ENCODE results near the gene G3BP2. TPM values are rescaled to one million over a fixed set of nuclear protein-coding genes. Genes with fewer than 3 reads are reported as not detected.

Gene G3BP2
- total and polyA plus RNA-seq, 12 donors: 10.6 to 119 (median 87.1) TPM

- no peak for ATAC-seq
- TF ChIP-seq CTCF (IDR thresholded peaks at IDR 0.05): no peak
- DNase-seq: no peak
- Histone ChIP-seq H3K4me3 (no peak overlapping the region), H3K27ac (no peak overlapping the region), H3K4me1 (peaks cover 0 to 9% (median 0%) of the 10 kb centered on the region in 9 donors), H3K36me3 (peaks cover 0 to 70% (median 37%) of the 10 kb centered on the region in 9 donors), H3K27me3 (no peaks in the 10 kb centered on the region), H3K9me3 (no peaks in the 10 kb centered on the region)
- whole genome bisulfite sequencing, 2 donors: 70 to 75% methylated on average over 3 of the region's 3 CpGs
- intact Hi-C loops (cut with DNase I): no loop called here
Observed at GRCh38 chr4:75643651-75644050, 29.6 kb downstream of the G3BP2 start.

DNA sequence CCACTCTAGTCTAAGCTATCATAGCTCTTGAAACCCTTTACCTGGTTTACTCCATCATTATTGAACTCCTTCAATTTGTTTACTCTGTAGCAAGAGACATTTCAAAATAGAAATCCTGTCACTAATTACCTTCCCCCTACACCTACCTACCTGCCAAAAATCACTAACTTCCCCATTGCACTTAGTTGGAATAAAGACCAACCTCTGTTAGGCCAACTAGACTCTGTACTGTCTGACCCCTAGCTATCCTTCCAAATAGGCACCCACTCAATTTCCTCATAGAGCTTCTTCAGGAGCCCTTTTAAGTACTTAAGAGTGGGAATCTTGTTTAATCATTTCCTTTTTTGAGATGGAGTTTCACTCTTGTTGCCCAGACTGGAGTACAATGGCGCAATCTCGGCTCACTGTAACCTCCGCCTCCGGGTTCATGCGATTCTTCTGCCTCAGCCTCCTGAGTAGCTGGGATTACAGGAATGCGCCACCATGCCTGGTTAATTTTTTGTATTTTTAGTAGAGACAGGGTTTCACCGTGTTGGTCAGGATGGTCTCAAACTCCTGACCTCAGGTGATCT is 34.0 kb downstream of the G3BP2 start:
- Histone ChIP-seq H3K9me3 (no peaks in the 10 kb centered on the region), H3K36me3 (peaks cover 0 to 25% (median under 1%) of the 10 kb centered on the region in 9 donors), H3K4me3 (no peak overlapping the region), H3K27me3 (no peaks in the 10 kb centered on the region), H3K27ac (no peak overlapping the region), H3K4me1 (peaks cover 0 to 7% (median 0%) of the 10 kb centered on the region in 9 donors)
- ATAC-seq: no peak
- DNase-seq: no peak
- intact Hi-C loops (cut with DNase I): no loop called here
- no peak for TF ChIP-seq CTCF (IDR thresholded peaks at IDR 0.05)
- WGBS, 2 donors: 96% methylated on average over 7 of the region's 7 CpGs

- intact Hi-C loops (cut with DNase I): no loop called here
- ATAC-seq: no peak
- Histone ChIP-seq H3K27ac (no peak overlapping the region), H3K9me3 (no peaks in the 10 kb centered on the region), H3K4me3 (no peak overlapping the region), H3K36me3 (peaks cover 0 to 12% (median 0%) of the 10 kb centered on the region in 9 donors), H3K4me1 (no peaks in the 10 kb centered on the region), H3K27me3 (no peaks in the 10 kb centered on the region)
- WGBS, 2 donors: 100% methylated on average over 1 of the region's 1 CpG
- TF ChIP-seq CTCF (IDR thresholded peaks at IDR 0.05): no peak
- DNase-seq: no peak
Observed at GRCh38 chr4:75637827-75638226, 35.4 kb downstream of the G3BP2 start.

GRCh38 chr4:75637176-75637575 is 36.0 kb downstream of the G3BP2 start:
- no peaks in the 10 kb centered on the region for H3K4me1 ChIP-seq
- ATAC-seq (no peak), DNase-seq (no peak)
- 92% methylated on average over 1 of the region's 1 CpG for WGBS, 2 donors
- TF ChIP-seq CTCF (IDR thresholded peaks at IDR 0.05): no peak
- H3K36me3 ChIP-seq: peaks cover 0 to 6% (median 0%) of the 10 kb centered on the region in 9 donors
- no peak overlapping the region for H3K27ac ChIP-seq
- no peak overlapping the region for H3K4me3 ChIP-seq
- H3K27me3 ChIP-seq: no peaks in the 10 kb centered on the region
- intact Hi-C loops (cut with DNase I): no loop called here
- no peaks in the 10 kb centered on the region for H3K9me3 ChIP-seq

All from heart right ventricle (tissue), 16 donors.